ENCODE results near the gene TREML1.

Gene TREML1

DNA sequence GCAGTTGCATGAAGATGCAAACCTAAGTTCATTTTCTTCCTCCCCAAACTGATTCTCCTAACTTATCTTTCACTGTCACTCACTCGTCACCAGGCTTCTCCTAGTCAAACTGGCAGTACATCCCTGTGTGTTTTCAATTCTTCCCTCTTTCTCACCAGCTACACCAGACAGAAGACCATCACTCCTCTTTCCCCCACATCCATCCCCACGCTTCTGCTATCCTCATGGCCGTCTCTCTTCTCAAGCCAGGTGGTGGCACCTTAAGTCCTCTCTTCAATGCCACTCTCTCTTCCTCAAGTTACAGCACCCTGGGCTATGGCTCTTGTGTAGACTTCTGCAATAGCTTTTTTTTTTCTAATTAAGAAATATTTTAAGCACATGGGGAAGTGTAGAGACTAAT is 23.1 kb upstream of the TREML1 start:
- no peak for FAIRE-seq

DNA sequence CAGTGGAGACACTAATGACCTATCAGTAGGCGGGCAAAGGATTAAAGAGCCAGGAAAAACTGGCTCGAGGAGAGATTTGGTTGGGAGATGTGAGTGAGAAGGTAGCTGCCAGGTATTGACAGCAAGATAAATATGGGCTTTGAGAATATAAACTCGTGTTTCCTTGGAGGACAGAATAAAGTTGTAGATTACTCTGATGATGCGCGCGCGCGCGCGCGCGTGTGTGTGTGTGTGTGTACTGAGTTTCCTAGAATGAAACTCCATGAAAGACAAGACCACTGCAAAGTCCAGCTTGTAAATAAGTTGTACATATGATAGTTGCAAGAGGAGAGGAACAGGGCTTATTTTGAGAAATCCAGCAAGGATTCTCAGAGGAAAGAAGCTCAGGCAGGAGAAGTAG is 22.0 kb upstream of the TREML1 start:
- FAIRE-seq: no peak

DNA sequence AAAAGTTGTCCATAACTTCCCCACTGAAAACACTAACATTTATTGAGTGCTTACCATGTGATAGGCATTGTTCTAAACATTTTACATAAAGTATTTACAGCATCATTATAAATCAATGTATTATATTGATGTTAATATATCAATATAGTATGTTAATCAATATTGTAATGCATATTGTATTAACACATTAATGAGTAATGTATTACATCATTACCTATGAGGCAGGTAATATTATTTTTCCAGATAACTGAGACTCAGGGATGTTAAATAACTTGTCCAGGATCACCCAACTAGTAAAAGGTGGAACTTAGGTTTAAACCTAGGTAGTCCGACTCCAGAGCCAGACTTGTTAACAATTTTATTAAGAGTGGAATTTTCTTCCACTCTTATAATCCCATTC is 20.9 kb upstream of the TREML1 start:
- FAIRE-seq: no peak

DNA sequence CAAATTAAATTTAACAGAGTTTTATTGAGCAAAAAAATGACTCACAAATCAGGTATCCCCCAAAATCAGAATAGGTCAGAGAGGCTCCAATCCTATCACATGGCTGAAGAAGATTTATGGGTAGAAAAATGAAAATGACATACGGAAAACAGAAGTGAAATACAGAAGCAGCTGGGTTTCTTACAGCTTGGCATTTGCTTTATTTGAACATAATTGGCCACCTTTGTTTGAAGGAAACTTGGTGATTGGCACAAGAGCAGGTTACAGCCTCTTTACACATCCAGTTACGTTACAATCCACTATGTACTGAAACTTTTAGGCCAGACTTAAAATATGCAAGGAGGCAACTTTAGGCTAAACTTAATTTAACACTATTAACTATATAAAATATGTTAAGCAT is 20.5 kb upstream of the TREML1 start:
- FAIRE-seq: no peak

DNA sequence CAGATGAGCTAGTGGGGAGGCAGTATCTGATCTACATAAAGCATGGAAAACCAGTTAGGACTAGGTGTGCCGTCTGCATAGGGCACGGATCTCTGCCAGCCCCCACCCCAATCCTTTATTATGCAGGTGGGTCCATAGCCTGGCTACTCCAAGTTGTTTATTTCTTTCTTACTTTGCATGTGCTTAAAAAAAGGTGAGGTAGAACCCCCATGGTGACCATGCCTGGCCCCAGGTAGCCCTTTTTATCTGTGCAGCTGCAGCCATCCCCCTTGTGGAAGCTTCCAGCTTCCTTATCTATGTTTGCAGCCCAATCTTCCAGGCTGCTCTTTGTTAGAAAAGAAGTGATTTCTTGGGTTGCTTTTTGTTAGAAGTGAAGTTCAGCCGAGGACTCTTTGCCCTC is 17.8 kb upstream of the TREML1 start:
- no peak for FAIRE-seq

DNA sequence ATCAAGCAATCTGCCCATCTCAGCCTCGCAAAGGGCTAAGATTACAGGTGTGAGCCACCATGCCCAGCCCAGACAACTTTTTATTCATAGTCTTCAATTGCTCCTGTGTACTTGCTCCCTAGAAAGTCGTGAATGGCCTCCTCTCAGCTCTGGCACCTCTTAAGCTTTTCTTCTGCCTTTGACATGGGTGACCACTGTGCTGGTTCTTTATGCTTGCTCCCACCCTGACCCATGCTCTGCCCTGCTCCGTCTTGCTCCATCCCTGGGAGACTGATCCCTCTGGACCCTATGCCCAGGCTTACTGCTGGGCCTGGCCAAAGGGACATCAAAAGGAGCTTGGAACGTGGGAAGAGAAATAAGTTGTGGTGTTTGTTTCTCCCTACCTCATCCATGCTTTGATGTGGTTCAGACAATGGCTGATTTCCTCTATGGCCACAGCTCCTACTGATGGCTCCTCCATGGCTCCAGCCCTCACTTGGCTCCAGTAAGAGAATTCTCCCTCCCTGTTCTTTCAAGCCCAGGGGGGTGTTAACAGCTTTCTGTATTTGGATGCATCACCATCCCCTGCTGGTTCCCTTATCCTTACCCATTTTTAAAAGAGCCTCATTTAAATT is 16.5 kb upstream of the TREML1 start:
- FAIRE-seq: no peak

DNA sequence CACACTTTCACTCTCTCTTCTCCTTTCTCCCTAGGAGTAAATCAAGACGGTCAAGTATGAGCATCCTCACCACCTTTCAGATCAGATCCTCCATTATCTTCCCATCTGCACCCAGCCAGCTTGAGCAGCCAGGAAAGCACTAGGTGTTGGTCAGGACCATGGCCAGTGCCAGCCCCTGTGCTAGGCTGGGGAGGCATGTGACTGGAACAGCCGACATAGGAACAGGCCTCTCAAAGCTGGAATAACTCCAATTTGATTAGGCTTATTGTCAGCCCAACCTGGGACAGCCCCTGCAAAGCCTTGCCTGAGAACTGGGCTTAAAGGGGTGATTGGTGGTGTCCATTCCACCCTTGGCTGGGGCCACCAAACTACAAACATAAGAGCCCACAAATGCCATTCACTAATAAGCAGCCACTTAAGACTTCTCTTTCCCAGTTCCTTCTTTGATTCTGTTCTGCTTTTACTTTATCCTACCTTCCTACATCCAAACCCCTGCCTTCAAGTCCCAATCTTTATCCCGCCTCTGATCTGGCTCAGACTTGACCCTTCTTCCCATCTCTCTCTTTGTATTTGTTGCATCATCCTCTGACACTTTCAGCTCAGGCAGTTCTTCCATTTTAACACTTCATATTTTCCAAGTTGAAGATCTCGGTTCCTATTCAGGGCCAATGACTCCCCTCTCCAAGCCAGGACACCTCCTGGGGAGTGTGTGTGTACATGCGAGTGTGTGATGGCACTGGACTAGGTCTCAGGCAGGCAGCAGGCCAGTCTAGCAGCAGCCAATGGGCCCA is 13.2 kb upstream of the TREML1 start:
- FAIRE-seq: no peak

DNA sequence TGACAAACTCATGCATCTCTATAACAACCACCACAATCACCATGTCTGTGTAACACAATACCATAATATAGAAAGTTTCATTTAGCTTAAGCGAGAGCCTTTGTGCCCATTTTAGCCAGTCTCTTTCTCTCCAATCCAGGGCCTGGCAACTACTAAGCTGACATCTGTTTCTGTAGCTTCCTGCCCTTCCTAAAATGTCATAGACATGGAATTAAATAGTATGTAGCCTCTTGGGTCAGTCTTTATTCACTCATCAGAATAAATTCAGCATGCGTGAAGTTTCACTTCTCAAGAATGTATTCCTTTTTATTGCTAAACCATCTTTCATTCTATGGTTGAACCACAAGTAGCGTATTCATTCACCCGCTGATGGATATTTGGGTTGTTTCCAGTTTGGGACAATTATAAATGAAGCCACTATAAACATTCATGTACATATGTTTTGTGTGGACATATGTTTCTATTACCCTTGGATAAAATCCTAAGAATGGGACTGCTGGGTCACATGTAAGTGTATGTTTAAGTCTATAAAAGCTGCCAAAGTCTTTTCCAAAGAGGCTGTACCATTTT is 10.5 kb upstream of the TREML1 start:
- FAIRE-seq: no peak

DNA sequence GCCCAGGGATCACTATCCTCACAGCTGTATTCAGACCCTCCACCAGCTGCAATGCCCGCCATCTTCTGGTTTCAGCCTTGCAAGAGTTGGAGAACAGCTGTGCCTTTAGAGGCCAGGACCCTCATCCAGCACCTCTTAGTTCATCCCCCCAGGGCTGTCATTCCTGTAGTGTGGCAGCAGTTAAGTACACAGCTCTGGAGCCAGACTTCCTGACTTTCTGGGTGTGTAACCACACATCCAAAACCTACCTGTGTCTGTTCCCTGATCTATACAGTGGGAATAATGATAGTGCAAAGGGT is 9.2 kb upstream of the TREML1 start:
- no peak for FAIRE-seq

DNA sequence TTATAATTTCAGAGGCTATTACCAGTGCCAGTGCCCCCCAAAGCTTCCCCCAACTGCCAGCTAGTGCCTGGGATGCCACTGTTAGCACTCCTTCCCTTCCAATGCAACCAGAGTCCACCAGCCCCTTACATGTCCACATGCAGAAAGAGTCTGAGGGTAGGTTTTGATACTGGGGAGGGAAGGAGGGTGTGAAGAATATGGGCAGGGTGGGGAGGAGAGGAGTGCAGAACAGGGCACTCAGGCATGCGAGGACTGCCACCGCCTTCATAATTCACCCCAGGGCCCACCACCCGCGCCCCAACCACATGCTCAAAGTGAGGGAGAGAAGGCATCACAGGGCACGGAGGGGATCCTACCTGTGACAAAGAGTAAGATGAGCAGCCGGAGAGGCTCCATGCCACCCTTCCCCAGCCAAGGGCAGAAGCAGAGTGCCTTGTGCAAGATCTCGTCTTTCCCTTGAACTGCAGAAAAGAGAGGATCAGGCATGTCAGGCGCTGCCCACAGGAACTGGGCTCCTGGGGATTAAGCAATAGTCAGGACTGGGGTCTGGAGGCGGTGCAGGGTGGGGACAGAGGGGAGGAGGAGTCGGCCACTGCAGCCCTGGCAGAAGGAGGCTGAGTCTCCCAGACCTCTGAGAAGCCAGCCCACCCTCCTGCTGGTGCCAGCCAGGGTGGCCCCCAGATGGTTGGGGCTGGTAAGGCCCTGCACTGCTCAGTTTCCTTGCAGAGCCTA is 8.7 kb upstream of the TREML1 start, which contains the start of gene TREM2:
Gene TREM2, minus strand, starts transcription at position 430 of the 732 bp plus-strand sequence. Its CDS starts 34 bp downstream, at position 396.
- no peak for FAIRE-seq

DNA sequence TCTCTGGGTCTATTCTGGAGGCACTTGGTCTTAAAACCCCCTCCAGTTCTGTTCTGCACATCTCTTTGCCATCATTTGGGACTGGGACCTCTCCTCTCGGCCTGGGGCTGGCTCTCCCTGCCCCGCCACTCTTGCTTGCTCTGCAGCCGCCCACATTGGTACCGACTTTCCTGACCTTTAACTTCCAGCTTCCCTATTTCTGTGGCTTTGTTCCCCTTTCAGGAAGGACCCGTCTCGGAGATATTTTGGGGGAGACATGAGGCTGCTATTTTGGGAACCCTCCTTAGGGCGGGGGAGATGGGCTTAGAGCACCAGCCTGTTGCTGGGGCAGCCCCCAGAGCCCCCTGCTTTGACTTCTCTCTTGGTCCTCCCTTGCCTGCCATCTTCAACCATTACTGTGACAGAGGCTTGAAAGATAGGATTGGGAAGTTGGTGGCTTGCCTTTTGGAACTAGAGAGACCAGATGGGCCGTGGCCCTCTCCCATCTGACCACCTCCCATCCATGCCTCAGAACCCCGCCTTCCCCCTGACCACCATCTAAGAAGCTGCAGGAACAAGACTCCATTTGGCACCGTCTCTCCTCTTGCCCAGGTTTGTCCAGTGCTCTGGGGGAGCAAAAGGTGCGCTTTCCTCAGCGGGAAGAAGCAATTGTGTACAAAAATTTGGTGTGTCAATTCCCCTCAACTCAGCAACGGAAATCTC is 7.9 kb upstream of the TREML1 start:
- FAIRE-seq: no peak

DNA sequence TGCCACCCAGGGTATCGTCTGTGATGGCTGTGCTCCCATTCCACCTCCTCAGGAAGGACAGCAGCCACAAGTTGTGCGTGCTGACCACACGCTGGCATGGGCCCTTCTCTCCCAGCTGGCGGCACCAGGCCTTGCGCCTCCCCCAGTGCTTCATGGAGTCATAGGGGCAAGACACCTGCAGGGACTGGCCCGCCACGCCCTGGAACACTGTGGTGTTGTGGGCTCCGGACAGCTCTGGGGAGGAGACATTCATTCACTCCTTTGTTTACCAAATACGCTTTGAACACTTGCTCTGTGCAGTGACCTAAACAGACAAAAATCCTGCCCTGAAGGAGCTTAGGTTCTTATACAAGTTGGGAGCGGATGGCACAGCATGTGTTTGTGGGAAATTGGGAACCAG is 7.2 kb upstream of the TREML1 start:
- no peak for FAIRE-seq

DNA sequence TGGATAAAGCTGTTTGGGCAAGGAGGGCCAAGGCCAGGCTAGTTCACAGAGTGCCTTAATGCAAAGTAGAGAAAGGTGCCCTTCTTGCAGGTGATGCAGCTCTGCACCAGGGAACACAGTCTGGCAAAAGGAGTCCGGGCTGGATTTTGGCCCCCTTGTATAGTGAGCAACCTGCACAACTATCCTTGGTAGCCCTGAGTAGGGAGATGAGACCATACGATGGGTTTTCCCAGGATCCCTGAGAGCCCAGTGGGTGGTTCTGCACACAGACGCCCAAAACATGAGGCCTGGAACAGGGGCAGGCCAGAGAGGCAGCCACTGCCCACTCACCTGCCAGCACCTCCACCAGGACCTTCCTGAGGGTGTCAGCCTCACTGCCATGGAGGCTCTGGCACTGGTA is 6.8 kb upstream of the TREML1 start:
- no peak for FAIRE-seq

DNA sequence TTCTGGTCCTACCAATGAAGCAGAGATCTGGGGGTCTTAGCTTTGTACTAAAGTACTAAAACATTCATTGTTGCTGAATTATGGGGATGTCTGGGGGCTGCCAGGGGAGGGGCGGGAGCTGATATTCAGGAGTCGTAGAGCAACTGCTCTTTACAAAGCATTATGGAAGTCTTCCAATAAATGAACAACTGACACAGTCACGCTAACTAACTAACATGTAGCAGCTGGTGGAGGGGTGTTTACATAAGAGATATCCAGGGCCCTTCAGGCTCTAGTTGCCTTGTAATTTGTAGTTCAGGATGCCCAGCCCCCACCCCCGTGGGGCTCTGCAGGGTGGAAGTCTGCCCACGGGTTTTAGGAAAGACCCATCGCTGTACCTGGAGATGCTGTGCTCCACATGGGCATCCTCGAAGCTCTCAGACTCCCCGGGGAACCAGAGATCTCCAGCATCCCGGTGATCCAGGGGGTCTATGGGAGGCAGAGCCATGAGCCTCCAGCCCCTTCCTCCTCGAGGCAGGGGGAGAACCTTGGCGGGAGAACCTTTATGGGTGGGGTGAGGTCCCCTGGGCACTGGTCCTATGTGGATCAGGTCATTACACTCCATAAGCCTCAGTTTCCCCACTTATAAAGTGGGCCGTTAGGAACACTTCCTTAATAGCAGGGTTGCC is 5.4 kb upstream of the TREML1 start:
- FAIRE-seq: no peak

DNA sequence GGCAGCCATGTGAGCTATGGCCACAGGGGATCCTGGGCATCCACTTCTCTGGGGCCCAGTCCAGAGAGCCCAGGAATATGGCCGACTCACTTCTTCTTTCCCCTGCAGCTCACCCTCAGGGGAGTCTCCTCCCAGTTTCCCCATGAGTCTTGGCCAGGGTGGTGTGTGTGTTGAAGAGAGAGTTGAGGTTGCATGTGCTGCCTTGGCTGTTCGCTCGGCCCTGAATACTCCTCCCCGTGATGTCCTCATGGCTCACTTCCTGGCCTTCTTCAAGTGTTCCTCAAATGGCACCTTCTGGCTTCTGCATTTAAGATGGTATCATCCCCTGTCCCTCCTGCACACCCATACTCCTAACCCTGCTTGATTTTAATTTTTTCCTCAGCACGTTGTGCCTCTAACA is 3.2 kb upstream of the TREML1 start:
- FAIRE-seq: no peak

DNA sequence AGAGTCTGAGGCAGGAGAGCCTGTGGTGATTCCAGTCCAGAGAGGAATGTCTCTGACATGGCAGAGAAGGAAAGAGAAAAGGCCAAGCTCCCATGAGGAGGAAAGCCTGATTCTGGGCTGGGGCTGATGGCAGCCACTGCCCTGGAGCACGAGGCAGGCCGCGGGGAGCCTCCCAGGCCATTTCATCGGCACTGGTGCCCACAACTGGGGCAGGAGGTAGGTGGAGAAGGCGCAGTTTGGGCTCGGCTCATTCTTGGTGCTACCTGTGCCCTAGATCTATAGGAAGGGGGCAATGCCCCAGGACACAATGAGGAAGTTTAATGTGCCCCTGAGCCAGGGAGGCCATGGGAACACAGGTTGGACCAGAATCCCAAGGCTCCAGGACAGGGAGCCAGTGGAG is 2.6 kb upstream of the TREML1 start:
- no peak for FAIRE-seq

DNA sequence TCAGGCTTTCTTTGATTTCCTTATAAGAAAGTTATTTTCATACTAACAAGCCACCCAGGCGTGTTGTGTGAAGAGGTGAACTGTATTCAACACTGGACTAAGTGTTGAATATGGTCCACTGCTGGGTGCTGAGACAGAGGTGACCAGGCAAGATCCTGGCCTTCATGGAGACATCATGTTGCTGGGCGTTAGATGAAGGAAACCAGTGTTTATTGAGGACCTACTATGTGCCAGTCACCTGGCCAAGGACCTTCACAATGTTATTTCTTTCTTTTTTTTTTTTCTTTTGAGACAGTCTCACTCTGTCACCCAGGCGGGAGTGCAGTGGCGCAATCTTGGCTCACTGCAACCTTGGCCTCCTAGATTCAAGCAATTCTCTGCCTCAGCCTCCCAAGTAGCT is 1.9 kb upstream of the TREML1 start:
- FAIRE-seq: no peak

DNA sequence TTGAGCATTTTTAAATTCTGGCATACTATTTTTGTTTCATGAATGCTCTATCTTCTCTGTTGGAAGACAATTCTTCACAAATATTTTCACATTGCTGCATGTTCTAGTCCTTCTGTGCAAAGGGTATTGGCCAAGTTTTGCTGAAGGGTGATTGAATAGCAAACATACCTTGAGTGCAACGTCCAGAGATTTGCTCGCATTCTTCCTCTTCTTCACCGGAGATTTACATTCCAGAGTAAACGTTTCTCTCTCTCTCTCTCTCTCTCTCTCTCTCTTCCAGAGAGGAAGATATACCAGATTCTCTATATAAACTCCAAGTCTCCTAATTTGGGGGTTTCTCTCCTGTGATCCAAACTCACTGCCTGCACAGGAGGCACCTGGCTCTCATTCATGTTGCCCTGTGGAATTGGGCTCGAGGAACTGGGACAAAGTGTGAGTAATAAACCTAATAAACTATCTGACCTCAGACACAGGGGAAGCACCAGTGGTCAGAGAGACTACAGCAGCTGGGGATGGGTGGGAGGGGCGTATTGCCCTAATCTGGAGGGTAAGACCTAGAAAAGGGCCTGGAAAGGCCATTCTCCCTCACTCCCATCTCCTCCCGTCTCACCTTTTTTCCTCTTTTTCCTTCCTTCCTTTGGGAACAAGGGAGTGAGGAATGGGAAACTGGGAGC is 1.1 kb upstream of the TREML1 start:
- no peak for FAIRE-seq

DNA sequence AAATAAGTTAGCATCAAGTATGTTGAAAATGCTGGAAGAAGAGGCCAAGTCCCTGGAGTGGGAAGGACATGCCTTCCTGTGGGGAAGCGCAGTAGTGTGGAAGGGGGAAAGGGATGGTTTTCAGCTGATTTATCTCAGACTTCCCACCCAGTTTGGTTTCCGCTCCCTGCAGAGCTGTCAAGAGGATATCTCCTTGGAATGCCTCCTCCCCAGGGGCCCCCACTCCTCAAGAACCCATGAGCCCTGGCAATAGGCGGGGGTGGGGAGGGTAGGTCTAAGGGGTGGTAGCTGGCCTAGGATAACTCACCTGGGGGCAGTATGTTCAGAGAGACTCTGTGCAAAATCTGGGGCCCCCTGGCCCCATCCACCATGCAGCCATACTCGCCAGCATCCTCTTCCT is 696 bp downstream of the TREML1 start:
- no peak for FAIRE-seq

DNA sequence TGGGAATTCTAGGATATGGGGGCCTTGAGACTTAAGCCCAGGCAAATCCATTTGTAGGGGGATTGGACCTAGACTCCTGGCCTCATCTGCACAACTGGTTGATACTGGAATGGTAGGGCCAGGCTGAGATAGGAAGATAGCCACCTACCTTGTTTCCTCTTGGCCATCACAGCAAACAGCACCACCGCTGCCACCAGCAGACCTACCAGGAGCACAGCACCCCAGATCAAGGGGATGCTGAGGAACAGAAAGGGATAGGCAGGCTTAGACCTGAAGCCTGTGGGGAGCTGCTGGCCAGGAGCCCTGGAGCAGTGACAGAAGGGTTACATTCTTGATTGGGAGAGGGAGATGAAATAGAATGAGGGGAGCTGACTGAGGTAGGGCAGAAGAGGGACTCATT is 3.5 kb downstream of the TREML1 start:
- FAIRE-seq: no peak

DNA sequence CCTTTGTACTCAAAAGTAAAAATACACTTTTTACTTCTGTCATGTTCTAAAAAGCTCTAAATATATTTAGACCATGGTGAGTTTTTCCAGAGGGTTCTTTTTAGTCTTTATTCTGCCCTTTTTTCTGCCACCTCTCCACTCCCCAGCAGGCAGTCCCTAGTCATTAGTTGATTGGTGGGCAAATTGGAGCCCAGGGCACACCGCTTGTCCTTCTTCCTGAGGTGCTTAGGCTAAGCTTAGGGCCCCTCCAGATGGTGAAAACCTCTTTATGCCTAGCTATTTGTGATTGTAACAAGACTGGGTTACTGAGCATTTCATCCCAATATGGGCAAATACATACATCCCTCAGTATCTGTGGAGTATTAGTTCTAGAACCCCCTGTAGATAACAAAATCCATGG is 6.2 kb downstream of the TREML1 start:
- FAIRE-seq: no peak

DNA sequence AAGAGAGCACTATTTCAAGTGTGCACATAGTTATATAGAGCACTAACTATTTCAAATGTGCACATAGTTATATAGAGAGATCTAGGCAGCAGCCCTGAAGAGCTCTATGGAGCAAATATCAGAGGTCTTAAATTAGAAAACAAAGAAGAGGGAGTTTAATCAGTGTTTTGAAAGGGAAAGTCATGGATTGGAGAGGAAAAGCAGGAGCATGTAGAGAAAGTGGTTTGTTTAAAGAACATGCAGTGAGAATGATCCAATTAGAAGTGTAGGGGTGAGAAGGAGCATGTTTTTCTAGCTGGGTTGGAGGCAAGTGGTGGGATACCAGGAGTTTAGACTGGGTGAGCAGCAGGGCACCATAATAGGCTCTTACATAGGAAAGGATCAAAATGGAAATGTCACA is 17.2 kb downstream of the TREML1 start:
- no peak for FAIRE-seq

Data from TTC549 (cell line).